ENCODE results near the gene CTNNBL1.

DNA sequence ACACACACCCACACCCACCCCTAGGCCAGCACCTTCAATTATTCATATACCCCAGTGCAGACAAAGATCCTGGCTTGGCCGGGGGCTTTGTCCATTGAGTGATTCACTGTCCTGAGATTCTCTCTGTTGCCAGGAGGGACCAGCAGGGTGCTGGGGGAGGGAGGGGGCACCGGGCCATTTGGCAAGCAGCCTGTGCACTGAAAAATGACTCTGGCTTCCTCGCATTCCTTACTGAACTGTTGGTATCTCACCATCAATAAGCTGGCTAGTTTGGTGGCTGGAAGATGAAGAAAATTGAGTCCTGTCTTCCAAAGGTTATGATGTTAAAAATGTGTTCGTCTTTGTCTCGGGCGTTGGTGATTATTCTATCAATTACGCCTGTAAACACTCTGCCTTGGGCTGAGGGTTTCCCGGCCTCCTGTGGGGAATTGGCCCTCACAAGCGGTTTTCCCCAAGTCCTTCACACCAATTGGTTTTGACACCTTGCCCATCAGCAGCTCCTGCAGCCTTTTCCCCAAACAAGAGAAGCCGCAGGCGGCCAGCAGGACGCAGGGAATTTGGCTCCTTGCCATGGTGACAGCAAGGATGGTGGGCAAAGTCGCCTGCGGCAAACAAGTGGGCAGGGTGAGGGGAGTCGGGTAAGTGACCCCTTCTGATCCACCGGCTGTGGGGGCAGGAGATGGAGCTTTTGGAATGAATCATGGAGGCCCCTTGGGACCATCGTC lies 214.0 kb downstream of the CTNNBL1 start:
- TF ChIP-seq CTCF (IDR thresholded peaks at IDR 0.05) (no peak), POLR2A (IDR thresholded peaks at IDR 0.05) (no peak)
